GM18951 (cell line): ENCODE results near the gene NFATC2IP.
"Not testable (repeated sequence)": the region's sequence is repeated elsewhere in the genome, so short reads cannot be mapped to it uniquely, and the experiment has no call there.

Experiments used
- POLR2A ChIP-seq: IDR thresholded peaks from 4 replicates; pipeline ENCODE4 v1.6.1; 2011; ENCODE audit warnings: mild to moderate bottlenecking; ENCODE audit not compliant: insufficient read length, insufficient read depth; ENCODE audit errors: extremely low read depth
- in situ Hi-C: fragments of 300-500 bp; cut with MboI; formaldehyde crosslinking; loops from one replicate; pipeline ENCODE4 v1.12.0; 2022; ENCODE audit warnings: low sequenced_read_pairs, mixed read lengths, inconsistent platforms; ENCODE audit not compliant: unreplicated experiment

NFATC2IP gene

DNA sequence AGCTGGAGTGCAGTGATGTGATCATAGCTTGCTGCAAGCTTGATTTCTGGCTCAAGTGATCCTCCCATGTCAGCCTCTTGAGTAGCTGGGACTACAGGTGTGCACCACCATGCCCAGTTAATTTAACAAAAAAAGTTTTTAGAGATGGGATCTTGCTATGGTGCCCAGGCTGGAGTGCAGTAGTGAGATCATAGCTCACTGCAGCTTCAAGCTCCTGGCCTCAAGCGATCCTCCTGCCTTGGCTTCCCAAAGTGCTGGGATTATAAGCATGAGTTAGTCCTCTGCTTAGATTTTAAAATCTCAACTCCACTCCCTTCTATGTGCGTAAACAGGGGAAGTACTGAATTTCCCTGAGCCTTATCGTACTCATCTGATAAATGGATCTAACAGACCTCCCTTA, 32.0 kb upstream of the NFATC2IP start:
- TF ChIP-seq POLR2A = no peak
- in situ Hi-C loops = no loop called here

GRCh38 chr16:28923231-28923587, 27.5 kb upstream of the NFATC2IP start:
- TF ChIP-seq POLR2A = no peak
- in situ Hi-C loops = no loop called here

- TF ChIP-seq POLR2A = peak; percentile 42
- in situ Hi-C loops = no loop called here
These were observed 26.9 kb upstream of the NFATC2IP start for GRCh38 chr16:28923652-28924398.

DNA sequence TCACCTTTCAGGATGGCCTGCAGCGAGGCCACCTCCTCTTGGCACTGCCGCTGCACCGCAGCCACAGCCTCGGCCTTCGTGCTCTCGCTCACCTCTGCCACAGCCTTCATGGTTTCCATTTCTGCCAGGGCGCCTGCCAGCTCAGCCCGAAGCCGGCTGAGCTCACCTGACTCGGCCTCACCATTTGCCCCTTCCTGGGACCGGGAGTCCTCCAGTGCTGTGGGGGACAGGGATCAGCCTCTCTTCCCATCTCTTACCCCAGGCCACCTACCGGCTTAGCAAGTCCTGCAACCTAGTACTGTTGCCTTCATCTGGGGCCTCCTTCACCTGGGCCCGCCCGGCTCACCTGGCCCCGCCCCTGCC, 26.4 kb upstream of the NFATC2IP start:
- in situ Hi-C loops = no loop called here
- no peak for TF ChIP-seq POLR2A

DNA sequence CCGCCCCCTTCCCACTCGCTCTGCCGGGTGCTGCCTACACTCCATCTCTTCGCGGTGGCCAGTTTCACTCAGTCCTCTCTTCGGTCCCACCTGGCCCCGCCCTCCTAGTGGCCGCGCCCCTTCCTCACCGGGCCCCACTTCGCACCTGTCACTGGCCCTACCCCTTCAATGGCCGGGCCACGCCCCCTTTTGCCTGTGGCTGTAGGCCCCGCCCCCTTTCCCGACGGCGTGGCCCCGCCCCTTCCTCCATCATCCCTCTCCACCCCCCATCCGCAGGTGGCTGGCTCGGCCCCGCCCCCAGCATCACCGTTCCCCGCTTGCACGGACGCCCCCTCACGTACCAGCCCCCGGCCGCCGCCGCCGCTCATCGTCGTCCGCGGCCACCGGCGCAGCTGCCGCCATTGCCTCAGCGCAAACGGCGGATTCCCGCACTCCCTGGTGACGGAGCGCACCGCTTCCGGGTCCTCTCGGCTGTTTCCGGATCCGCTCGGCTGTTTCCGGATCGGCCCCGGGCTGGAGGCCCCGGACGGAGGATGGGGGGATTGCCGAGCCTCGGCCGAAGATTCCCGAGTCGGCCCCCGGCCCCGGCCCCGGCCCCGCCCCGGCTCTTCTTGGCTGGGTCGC, 25.9 kb upstream of the NFATC2IP start, which contains the start of gene RABEP2:
RABEP2 (minus strand) TSS at position 477 of the 624 bp plus-strand sequence; CDS start at position 402, 75 bp downstream.
- in situ Hi-C loops = no loop called here
- TF ChIP-seq POLR2A = peak; percentile 52

- in situ Hi-C loops = no loop called here
- peak; percentile 80 for TF ChIP-seq POLR2A
These were observed 25.1 kb upstream of the NFATC2IP start for GRCh38 chr16:28925386-28926228.

DNA sequence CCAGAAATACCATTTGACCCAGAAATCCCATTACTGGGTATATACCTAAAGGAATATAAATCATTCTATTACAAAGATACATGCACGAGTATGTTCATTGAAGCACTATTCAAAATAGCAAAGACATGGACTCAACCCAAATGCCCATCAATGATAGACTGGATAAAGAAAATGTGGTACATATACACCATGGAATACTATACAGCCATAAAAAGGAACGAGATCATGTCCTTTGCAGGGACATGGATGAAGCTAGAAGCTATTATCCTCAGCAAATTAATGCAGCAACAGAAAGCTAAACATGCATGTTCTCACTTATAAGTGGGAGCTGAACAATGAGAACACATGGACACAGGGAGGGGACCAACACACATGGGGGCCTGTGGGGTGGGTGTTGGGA, 24.5 kb upstream of the NFATC2IP start:
- in situ Hi-C loops = not testable (repeated sequence)

DNA sequence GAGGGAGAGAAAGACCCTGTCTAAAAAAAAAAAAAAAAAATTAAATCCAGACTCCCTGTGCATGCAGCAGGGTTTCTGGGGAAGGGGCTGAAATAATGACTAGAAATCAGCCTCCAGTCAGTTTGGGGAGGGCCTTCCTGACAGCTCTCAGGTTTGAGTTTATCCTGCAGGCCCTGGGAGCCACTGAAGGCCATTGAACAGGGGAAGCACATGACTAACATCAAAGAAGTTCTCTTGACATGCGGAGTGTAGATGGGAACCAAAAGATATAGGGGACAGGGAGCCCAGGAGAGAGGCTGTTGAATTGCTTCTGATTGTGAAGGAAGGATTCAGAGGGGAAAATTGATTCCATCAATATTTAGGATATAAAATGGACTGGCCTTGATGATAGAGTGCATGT, 22.9 kb upstream of the NFATC2IP start:
- in situ Hi-C loops = no loop called here
- no peak for TF ChIP-seq POLR2A

DNA sequence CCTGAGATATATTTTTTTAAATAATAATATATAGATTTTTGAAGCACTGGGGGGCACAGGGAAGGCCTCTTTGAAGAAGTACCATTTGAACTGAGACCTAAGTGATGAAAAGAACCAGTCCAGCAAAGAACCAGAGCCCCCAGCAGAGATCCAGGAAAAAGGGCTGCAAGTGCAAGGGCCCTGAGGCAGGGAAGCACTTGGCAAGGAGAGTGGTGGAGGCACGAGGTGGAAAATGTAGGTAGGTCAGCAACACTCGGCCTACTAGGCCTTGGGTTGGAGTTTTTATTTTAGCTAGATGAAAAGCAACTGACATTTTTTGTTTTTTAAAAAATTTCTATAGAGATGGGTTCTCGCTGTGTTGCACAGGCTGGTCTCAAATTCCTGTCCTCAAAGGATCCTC, 20.5 kb upstream of the NFATC2IP start:
- in situ Hi-C loops = no loop called here
- TF ChIP-seq POLR2A = no peak

- in situ Hi-C loops = no loop called here
- peak; percentile 30 for TF ChIP-seq POLR2A
These were observed 20.1 kb upstream of the NFATC2IP start for GRCh38 chr16:28930652-28931051.

DNA sequence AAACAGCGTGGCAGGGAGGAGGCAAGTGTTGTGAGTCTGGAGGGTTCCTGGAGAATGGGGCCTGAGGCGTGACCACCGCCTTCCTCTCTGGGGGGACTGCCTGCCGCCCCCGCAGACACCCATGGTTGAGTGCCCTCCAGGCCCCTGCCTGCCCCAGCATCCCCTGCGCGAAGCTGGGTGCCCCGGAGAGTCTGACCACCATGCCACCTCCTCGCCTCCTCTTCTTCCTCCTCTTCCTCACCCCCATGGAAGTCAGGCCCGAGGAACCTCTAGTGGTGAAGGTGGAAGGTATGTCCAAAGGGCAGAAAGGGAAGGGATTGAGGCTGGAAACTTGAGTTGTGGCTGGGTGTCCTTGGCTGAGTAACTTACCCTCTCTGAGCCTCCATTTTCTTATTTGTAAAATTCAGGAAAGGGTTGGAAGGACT, 18.9 kb upstream of the NFATC2IP start, which contains the start of gene CD19:
CD19 (plus strand) TSS at position 171 of the 425 bp plus-strand sequence; CDS start at position 201, 30 bp downstream.
- peak; percentile 68 for TF ChIP-seq POLR2A
- in situ Hi-C loops = no loop called here

GRCh38 chr16:28932339-28933141, 18.2 kb upstream of the NFATC2IP start:
- in situ Hi-C loops = no loop called here
- no peak for TF ChIP-seq POLR2A

DNA sequence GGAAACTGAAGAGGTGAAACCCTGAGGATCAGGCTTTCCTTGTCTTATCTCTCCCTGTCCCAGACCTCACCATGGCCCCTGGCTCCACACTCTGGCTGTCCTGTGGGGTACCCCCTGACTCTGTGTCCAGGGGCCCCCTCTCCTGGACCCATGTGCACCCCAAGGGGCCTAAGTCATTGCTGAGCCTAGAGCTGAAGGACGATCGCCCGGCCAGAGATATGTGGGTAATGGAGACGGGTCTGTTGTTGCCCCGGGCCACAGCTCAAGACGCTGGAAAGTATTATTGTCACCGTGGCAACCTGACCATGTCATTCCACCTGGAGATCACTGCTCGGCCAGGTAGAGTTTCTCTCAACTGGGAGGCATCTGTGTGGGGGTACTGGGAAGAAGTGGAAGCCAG, 17.6 kb upstream of the NFATC2IP start:
- no peak for TF ChIP-seq POLR2A
- in situ Hi-C loops = no loop called here

- in situ Hi-C loops = no loop called here
These were observed 15.4 kb upstream of the NFATC2IP start for GRCh38 chr16:28935346-28935745.

More at GRCh38 chr16:28935346-28935745, 15.4 kb upstream of the NFATC2IP start:
- no peak for TF ChIP-seq POLR2A
